ENCODE results near the gene GRAP2. TPM values are rescaled to one million over a fixed set of nuclear protein-coding genes. Genes with fewer than 3 reads are reported as not detected.
"Not testable (repeated sequence)": the region's sequence is repeated elsewhere in the genome, so short reads cannot be mapped to it uniquely, and the experiment has no call there.

GRAP2 gene
- polyA plus RNA-seq, 1 donor (not counting 4 experiments of a cell fraction or from before 2014, with no cell fraction given), result not detected

DNA sequence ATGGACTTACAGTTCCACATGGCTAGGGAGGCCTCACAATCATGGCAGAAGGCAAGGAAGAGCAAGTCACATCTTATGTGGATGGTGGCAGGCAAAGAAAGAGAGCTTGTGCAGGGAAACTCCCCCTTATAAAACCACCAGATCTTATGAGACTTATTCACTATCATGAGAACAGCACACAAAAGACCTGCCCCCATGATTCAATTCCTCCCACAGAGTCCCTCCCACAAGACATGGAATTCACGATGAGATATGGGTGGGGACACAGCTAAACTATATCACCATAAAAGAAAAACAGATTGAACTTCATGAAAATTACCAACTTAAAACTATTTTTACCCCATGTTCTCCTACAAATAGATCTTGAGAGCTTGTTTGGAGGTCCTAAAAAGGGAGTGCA lies 26.9 kb upstream of the GRAP2 start:
- DNase-seq (ENCODE audit: low read depth, low spot score) (no peak), FAIRE-seq (no peak)
- Histone ChIP-seq H3K4me1 (ENCODE audit: control insufficient read depth, extremely low read depth, insufficient read depth, low read length) (no peaks in the 10 kb centered on the region), H3K79me2 (ENCODE audit: control insufficient read depth, insufficient read depth, low read length) (no peaks in the 10 kb centered on the region), H3K27me3 (ENCODE audit: control insufficient read depth, extremely low read depth, insufficient read depth, low read length) (no peaks in the 10 kb centered on the region), H3K4me3 (ENCODE audit: control insufficient read depth in 2 of 3, extremely low read depth in 1 of 3, insufficient read depth in 2 of 3, low read depth in 1 of 3, low read length in 3 of 3) (no peak overlapping the region), H3K9me3 (ENCODE audit: control insufficient read depth, low read depth, low read length) (no peaks in the 10 kb centered on the region), H3K27ac (ENCODE audit: control insufficient read depth, insufficient read depth, low read length) (no peak overlapping the region), H3K9ac (ENCODE audit: control insufficient read depth, extremely low read depth, insufficient read depth, low read length) (no peak overlapping the region), H4K20me1 (ENCODE audit: control insufficient read depth, extremely low read depth, insufficient read depth, low read length) (no peaks in the 10 kb centered on the region), H3K36me3 (ENCODE audit: control insufficient read depth in 2 of 2, extremely low read depth in 1 of 2, insufficient read depth in 2 of 2, low read length in 2 of 2) (no peaks in the 10 kb centered on the region), H3K9me1 (ENCODE audit: control insufficient read depth, extremely low read depth, insufficient read depth, low read length) (no peaks in the 10 kb centered on the region), H2AFZ (ENCODE audit: control insufficient read depth, low read length) (no peak overlapping the region), H3K4me2 (ENCODE audit: control insufficient read depth, extremely low read depth, insufficient read depth, low read depth, low read length) (no peak overlapping the region)
- TF ChIP-seq, protein P1, sequence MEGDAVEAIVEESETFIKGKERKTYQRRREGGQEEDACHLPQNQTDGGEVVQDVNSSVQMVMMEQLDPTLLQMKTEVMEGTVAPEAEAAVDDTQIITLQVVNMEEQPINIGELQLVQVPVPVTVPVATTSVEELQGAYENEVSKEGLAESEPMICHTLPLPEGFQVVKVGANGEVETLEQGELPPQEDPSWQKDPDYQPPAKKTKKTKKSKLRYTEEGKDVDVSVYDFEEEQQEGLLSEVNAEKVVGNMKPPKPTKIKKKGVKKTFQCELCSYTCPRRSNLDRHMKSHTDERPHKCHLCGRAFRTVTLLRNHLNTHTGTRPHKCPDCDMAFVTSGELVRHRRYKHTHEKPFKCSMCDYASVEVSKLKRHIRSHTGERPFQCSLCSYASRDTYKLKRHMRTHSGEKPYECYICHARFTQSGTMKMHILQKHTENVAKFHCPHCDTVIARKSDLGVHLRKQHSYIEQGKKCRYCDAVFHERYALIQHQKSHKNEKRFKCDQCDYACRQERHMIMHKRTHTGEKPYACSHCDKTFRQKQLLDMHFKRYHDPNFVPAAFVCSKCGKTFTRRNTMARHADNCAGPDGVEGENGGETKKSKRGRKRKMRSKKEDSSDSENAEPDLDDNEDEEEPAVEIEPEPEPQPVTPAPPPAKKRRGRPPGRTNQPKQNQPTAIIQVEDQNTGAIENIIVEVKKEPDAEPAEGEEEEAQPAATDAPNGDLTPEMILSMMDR (optimal IDR thresholded peaks at IDR 0.05 in 1 of 3, IDR thresholded peaks at IDR 0.05 in 1 of 3, conservative IDR thresholded peaks at IDR 0.05 in 1 of 3; ENCODE audit: extremely low read depth in 1 of 3, insufficient read depth in 2 of 3, low read length in 3 of 3), result no peak
- dilution Hi-C loops (cut with MboI; ENCODE audit: extremely low pct_ligation_motif_present, low sequenced_read_pairs), result no loop called here

DNA sequence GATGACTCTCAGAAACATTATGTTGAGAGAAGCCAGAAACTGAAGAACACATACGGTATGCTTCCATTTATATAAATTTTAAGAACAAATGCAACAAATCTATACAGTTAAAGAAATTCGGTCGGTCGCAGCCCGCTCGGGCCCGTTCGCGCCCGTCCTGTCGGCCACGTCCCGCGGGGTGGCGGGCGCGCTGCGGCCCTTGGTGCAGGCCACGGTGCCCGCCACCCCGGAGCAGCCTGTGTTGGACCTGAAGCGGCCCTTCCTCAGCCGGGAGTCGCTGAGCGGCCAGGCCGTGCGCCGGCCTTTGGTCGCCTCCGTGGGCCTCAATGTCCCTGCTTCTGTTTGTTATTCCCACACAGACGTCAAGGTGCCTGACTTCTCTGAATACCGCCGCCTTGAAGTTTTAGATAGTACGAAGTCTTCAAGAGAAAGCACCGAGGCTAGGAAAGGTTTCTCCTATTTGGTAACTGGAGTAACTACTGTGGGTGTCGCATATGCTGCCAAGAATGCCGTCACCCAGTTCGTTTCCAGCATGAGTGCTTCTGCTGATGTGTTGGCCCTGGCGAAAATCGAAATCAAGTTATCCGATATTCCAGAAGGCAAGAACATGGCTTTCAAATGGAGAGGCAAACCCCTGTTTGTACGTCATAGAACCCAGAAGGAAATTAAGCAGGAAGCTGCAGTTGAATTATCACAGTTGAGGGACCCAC lies 25.6 kb upstream of the GRAP2 start:
- H2AFZ ChIP-seq (ENCODE audit: control insufficient read depth, low read length); H3K4me3 ChIP-seq (ENCODE audit: control insufficient read depth in 2 of 3, extremely low read depth in 1 of 3, insufficient read depth in 2 of 3, low read depth in 1 of 3, low read length in 3 of 3); dilution Hi-C loops (cut with MboI; ENCODE audit: extremely low pct_ligation_motif_present, low sequenced_read_pairs); H3K9me1 ChIP-seq (ENCODE audit: control insufficient read depth, extremely low read depth, insufficient read depth, low read length); H3K4me2 ChIP-seq (ENCODE audit: control insufficient read depth, extremely low read depth, insufficient read depth, low read depth, low read length); H3K36me3 ChIP-seq (ENCODE audit: control insufficient read depth in 2 of 2, extremely low read depth in 1 of 2, insufficient read depth in 2 of 2, low read length in 2 of 2); H3K27ac ChIP-seq (ENCODE audit: control insufficient read depth, insufficient read depth, low read length); FAIRE-seq; H3K9me3 ChIP-seq (ENCODE audit: control insufficient read depth, low read depth, low read length); H3K27me3 ChIP-seq (ENCODE audit: control insufficient read depth, extremely low read depth, insufficient read depth, low read length); H3K4me1 ChIP-seq (ENCODE audit: control insufficient read depth, extremely low read depth, insufficient read depth, low read length); DNase-seq (ENCODE audit: low read depth, low spot score); H4K20me1 ChIP-seq (ENCODE audit: control insufficient read depth, extremely low read depth, insufficient read depth, low read length); H3K79me2 ChIP-seq (ENCODE audit: control insufficient read depth, insufficient read depth, low read length); H3K9ac ChIP-seq (ENCODE audit: control insufficient read depth, extremely low read depth, insufficient read depth, low read length): not testable (repeated sequence)

All from keratinocyte (primary cell).